ENCODE results near the gene SYT12. TPM values are rescaled to one million over a fixed set of nuclear protein-coding genes. Genes with fewer than 3 reads are reported as not detected.

The SYT12 gene
- total and polyA plus RNA-seq, 4 donors = 0.12 to 0.25 (median 0.17) TPM; not detected in 1

DNA sequence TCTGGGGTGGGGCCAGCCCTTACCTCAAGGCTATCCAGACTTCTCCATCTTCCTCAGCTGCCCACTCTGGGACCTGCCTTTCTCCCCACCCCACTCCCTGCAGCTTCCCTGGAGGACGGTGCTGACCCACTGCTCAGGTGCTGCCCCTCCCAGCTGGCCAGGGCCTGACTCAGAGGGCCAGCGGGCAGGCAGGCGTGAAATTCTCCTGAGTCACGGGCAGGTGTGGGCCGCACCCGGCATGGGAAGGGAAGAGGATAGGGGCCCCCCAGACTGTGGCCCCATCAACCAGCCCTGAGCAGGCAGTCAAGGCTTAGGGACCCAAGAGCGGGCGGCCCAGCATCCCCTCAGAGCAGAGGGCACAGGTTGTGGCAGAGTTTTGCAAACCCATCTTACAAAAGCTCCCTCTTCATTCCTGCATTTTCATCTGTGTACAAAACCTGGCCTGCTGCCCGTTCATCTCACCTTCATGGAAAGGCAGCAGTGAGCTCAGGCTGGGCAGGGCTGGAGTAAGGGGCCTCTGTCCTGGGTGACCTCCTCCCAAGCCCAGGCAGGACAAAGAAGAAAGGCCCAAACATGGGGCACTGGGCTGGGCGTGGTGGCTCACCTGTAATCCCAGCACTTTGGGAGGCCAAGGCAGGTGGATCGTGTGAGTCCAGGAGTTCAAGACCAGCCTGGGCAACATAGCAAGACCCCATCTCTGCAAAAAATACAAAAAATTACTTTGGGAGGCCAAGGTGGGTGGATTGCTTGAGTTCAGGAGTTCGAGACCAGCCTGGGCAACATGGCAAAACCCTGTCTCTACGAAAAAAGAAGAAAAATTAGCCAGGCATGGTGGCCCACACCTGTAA is 39.8 kb downstream of the SYT12 start:
- H3K4me3 ChIP-seq = no peak overlapping the region
- no peaks in the 10 kb centered on the region for H3K36me3 ChIP-seq (ENCODE audit: control insufficient read depth in 4 of 4, insufficient read depth in 4 of 4, low read length in 4 of 4)
- DNase-seq (no peak), ATAC-seq (ENCODE audit: insufficient read depth, low FRiP score) (no peak)
- no peaks in the 10 kb centered on the region for H3K27me3 ChIP-seq (ENCODE audit: control insufficient read depth in 3 of 3, insufficient read depth in 3 of 3, low read length in 2 of 3)
- 92% methylated on average over 13 of the region's 13 CpGs for WGBS, 2 donors
- no peaks in the 10 kb centered on the region for H3K9me3 ChIP-seq (ENCODE audit: control insufficient read depth in 4 of 4, insufficient read depth in 3 of 4, low read length in 3 of 4)
- no peak overlapping the region for H3K27ac ChIP-seq (ENCODE audit: low read depth in 1 of 2, low read length in 1 of 2)
- TF ChIP-seq, protein P1, sequence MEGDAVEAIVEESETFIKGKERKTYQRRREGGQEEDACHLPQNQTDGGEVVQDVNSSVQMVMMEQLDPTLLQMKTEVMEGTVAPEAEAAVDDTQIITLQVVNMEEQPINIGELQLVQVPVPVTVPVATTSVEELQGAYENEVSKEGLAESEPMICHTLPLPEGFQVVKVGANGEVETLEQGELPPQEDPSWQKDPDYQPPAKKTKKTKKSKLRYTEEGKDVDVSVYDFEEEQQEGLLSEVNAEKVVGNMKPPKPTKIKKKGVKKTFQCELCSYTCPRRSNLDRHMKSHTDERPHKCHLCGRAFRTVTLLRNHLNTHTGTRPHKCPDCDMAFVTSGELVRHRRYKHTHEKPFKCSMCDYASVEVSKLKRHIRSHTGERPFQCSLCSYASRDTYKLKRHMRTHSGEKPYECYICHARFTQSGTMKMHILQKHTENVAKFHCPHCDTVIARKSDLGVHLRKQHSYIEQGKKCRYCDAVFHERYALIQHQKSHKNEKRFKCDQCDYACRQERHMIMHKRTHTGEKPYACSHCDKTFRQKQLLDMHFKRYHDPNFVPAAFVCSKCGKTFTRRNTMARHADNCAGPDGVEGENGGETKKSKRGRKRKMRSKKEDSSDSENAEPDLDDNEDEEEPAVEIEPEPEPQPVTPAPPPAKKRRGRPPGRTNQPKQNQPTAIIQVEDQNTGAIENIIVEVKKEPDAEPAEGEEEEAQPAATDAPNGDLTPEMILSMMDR (IDR thresholded peaks at IDR 0.05; ENCODE audit: control extremely low read depth, extremely low read depth) = no peak
- H3K4me1 ChIP-seq (ENCODE audit: control insufficient read depth in 5 of 5, insufficient read depth in 5 of 5, low read length in 5 of 5) = no peaks in the 10 kb centered on the region
- H3K9ac ChIP-seq (ENCODE audit: insufficient read depth in 1 of 2, low read length in 2 of 2) = no peak overlapping the region

DNA sequence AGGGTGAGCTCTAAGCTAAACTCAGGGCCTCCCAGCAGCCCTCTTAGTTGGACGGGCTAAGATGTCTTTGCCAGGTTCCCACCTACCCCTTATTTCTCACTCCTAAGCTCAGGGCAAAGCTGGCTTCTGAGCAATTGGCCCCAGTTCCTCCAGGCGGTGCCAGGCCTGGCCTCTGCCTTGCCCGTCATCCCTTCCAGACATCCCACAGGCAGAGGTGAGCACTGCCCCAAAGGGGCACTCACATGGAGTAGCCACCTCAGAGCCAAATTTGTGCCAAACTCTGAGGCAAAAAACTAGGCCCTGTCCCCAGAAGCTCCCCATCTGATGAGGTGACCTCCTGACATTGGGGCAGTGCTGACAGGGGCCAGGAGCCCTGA is 43.4 kb downstream of the SYT12 start:
- 94 to 95% methylated on average over 3 of the region's 3 CpGs for WGBS, 2 donors
- Histone ChIP-seq H3K27ac (ENCODE audit: low read depth in 1 of 2, low read length in 1 of 2) (peak overlapping the region in 1 of 2 donors; percentile 11), H3K36me3 (ENCODE audit: control insufficient read depth in 4 of 4, insufficient read depth in 4 of 4, low read length in 4 of 4) (no peaks in the 10 kb centered on the region), H3K9ac (ENCODE audit: insufficient read depth in 1 of 2, low read length in 2 of 2) (no peak overlapping the region), H3K27me3 (ENCODE audit: control insufficient read depth in 3 of 3, insufficient read depth in 3 of 3, low read length in 2 of 3) (no peaks in the 10 kb centered on the region), H3K4me3 (no peak overlapping the region), H3K4me1 (ENCODE audit: control insufficient read depth in 5 of 5, insufficient read depth in 5 of 5, low read length in 5 of 5) (no peaks in the 10 kb centered on the region), H3K9me3 (ENCODE audit: control insufficient read depth in 4 of 4, insufficient read depth in 3 of 4, low read length in 3 of 4) (no peaks in the 10 kb centered on the region)
- TF ChIP-seq, protein P1 (IDR thresholded peaks at IDR 0.05; ENCODE audit: control extremely low read depth, extremely low read depth) = no peak
- ATAC-seq (ENCODE audit: insufficient read depth, low FRiP score) (no peak), DNase-seq (no peak)

DNA sequence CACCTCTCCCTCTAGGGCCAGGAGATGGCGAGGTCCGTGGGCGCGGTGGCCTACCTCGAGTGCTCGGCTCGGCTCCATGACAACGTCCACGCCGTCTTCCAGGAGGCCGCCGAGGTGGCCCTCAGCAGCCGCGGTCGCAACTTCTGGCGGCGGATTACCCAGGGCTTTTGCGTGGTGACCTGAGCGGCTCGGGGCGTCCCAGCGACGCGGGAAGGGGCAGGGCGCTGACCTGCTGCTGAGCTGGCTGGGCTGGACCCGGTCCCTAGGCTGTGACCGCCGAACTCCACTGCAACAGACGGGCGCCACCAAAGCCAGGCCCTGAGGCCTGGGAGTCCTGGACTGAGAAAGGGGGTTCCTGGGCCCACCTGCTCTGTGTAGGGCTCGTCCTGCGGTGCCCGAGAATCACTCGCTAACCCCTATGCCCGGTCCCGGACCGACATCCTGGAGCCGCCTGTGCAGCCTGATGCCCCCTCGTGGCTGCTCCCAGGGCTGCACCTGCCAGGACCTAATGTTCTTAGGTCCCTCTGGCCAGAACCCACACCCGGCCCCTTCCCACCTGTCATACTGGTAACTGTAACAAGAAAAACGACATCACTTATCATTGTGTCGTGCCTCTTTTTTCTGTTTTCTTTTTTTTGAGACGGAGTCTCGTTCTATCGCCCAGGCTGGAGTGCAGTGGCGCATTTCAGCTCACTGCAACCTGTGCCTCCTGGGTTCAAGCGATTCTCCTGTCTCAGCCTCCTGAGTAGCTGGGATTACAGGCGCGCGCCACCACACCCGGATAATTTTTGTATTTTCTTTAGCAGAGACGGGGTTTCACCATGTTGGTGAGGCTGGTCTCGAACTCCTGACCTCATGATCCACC is 48.7 kb downstream of the SYT12 start:
- 38 to 40% methylated on average over 52 to 53 of the region's 53 CpGs for WGBS, 2 donors
- TF ChIP-seq, protein P1 (IDR thresholded peaks at IDR 0.05; ENCODE audit: control extremely low read depth, extremely low read depth) = peak; percentile 51
- peak; percentile 50 to 74 (median 67) for DNase-seq
- no peaks in the 10 kb centered on the region for H3K4me1 ChIP-seq (ENCODE audit: control insufficient read depth in 5 of 5, insufficient read depth in 5 of 5, low read length in 5 of 5)
- no peak overlapping the region for H3K27ac ChIP-seq (ENCODE audit: low read depth in 1 of 2, low read length in 1 of 2)
- H3K36me3 ChIP-seq (ENCODE audit: control insufficient read depth in 4 of 4, insufficient read depth in 4 of 4, low read length in 4 of 4) = no peaks in the 10 kb centered on the region
- ATAC-seq (ENCODE audit: insufficient read depth, low FRiP score) = no peak
- H3K27me3 ChIP-seq (ENCODE audit: control insufficient read depth in 3 of 3, insufficient read depth in 3 of 3, low read length in 2 of 3) = no peaks in the 10 kb centered on the region
- no peak overlapping the region for H3K4me3 ChIP-seq
- H3K9me3 ChIP-seq (ENCODE audit: control insufficient read depth in 4 of 4, insufficient read depth in 3 of 4, low read length in 3 of 4) = no peaks in the 10 kb centered on the region
- H3K9ac ChIP-seq (ENCODE audit: insufficient read depth in 1 of 2, low read length in 2 of 2) = no peak overlapping the region

All from lung (tissue), 12 donors.